GM13976 (cell line): Measurements from ENCODE around the gene VTI1A.

Source experiments
- DNase-seq: peaks from one replicate; pipeline ENCODE4 v3.0.0; 2012; ENCODE audit warnings: low spot score
- CTCF ChIP-seq: IDR thresholded peaks from 2 replicates; pipeline ENCODE4 v1.5.1; 2012; ENCODE audit warnings: borderline replicate concordance, mild to moderate bottlenecking; ENCODE audit not compliant: insufficient read depth; ENCODE audit errors: extremely low read depth, missing control alignments, control extremely low read depth
- in situ Hi-C: fragments of 300-500 bp; cut with MboI; formaldehyde crosslinking; loops from one replicate; pipeline ENCODE4 v1.12.0; 2022; ENCODE audit warnings: low sequenced_read_pairs, mixed read lengths, inconsistent platforms; ENCODE audit not compliant: unreplicated experiment

The VTI1A gene

GRCh38 chr10:112816033-112816430 lies 369.0 kb downstream of the VTI1A start:
- in situ Hi-C loops: no loop called here
- no peak for DNase-seq

GRCh38 chr10:112816891-112817290 lies 369.9 kb downstream of the VTI1A start:
- no peak for TF ChIP-seq CTCF
- in situ Hi-C loops: no loop called here
- no peak for DNase-seq

More at GRCh38 chr10:112816033-112816430, 369.0 kb downstream of the VTI1A start:
- no peak for TF ChIP-seq CTCF

GRCh38 chr10:112817981-112818777 lies 371.2 kb downstream of the VTI1A start:
- in situ Hi-C loops: no loop called here
- no peak for TF ChIP-seq CTCF
- DNase-seq: no peak

- in situ Hi-C loops: no loop called here
Measured at GRCh38 chr10:112819231-112819630, 372.2 kb downstream of the VTI1A start.

GRCh38 chr10:112820320-112820719 lies 373.3 kb downstream of the VTI1A start:
- DNase-seq: no peak
- no peak for TF ChIP-seq CTCF
- in situ Hi-C loops: no loop called here

More at GRCh38 chr10:112819231-112819630, 372.2 kb downstream of the VTI1A start:
- no peak for DNase-seq
- TF ChIP-seq CTCF: no peak

- DNase-seq: no peak
- no peak for TF ChIP-seq CTCF
- in situ Hi-C loops: no loop called here
Measured at GRCh38 chr10:112821038-112821437, 374.0 kb downstream of the VTI1A start.
